ENCODE measurements around the gene AKAP13.
"Not testable (repeated sequence)": the region's sequence is repeated elsewhere in the genome, so short reads cannot be mapped to it uniquely, and the experiment has no call there.

The AKAP13 gene

DNA sequence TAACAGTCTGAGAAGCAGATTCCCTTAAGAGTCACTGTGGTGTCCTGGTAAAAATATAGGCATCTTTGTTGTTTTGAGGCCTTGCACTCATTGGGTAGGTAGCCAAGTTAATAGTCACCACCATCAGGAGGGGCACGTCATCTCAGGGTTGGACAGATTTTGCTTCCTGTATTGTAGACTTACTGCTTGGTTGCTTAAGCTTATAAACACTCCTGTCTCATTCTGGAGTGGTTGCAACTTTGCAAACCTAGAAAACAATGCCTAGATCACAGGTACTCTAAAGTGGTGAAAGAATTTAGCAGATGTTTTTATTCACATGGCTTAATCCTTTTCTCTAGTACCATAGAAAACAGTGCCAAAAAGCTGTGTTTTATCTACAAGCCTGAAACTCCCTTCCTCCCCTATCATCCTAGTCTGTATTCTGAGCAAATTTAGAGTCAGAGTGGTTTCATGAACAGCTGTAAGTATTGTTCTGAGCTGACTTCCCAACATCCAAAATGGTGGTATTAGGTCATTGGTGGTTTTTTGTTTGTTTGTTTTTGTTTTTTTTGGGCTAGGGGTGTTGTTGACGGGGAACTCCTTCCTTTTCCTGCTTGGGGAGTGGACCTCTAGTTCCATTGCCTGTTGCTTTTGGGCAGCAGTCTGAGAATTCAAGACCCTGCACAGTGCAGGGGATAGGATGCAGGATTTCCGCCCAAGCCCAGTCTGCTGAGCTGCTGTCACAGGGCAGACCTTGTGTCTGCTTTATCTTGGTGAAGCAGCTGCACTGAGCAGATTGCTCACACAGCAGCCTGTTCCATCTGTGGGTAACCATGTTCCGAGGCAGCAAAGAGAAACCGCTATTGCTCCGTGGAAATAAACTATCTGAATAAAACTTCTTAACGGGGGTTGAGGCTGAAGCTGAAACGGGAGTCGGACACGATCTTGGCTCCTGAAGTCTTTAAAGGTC is 202.0 kb downstream of the AKAP13 start:
- DNase-seq = no peak

DNA sequence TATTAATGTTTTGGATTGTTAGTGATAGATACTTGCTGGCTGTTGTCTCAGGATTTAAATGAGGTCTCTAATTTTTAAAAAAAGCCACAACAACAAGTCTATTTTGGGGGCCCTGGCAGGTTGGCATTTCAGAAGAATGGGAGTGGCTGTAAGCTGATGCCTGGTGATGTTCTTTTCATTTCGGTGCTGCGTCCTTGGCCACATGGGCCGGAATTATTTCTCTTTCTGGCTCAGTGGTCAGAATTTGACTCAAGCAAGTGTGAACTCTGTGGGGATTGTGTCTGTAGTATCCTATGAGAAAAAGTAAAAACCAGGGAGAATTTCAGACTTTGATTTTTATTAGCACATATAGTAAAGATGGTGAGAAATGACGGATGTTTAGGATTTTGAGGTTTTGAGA is 203.0 kb downstream of the AKAP13 start:
- DNase-seq = no peak

DNA sequence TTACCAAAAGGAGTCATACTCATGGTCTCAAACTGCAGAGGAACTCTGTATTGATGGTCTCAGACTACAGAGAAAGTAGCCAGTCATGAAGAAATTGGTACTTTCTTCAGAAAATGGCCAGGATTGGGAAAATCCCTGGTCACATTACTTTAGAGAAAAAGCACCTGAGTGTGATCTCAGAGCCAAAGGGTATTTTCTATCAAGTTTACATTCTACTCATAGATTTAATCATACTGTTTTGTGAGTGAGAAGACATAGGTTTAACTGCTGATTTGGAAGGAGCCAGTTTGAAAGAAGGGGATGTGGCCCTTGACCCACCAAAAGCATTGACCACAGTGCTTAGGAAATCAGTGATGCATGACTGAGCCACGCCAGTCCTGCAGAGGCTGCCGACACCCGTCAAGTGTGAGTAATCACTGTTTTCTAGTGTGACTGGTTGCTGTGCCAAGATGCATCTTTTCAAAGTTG is 203.6 kb downstream of the AKAP13 start:
- DNase-seq = no peak

DNA sequence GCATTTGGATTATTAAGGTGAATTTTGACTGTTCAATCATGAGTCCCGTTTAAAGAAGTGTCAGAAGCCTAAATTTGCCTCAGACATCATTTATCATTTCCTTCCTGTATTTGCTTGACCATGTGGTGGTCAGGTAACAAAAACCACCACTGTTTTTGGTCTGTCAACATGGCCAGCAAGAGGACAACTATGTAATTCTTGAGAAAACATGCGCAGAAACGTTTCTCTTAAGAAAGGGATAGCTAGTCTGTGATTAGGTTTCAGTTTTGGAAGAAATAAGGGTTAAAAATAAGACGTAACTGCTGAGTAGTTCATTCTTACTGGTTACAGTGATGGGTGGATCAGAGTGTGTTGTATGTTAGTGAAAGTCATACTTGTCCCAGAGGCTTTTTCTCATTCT is 204.5 kb downstream of the AKAP13 start:
- DNase-seq = no peak

DNA sequence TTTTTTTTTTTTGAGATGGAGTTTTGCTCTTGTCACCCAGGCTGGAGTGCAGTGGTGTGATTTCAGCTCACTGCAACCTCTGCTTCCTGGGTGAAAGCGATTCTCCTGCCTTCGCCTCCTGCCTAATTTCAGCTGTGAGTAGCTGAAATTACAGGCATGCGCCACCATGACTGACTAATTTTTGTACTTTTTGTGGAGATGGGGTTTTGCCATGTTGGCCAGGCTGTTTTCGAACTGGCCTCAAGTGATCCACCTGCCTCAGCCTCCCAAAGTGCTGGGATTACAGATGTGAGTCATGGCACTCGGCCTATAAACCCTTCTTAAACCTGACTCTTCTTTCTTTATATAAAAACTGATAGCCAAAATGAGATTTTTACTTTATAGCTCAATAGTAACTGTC is 205.8 kb downstream of the AKAP13 start:
- DNase-seq = not testable (repeated sequence)

DNA sequence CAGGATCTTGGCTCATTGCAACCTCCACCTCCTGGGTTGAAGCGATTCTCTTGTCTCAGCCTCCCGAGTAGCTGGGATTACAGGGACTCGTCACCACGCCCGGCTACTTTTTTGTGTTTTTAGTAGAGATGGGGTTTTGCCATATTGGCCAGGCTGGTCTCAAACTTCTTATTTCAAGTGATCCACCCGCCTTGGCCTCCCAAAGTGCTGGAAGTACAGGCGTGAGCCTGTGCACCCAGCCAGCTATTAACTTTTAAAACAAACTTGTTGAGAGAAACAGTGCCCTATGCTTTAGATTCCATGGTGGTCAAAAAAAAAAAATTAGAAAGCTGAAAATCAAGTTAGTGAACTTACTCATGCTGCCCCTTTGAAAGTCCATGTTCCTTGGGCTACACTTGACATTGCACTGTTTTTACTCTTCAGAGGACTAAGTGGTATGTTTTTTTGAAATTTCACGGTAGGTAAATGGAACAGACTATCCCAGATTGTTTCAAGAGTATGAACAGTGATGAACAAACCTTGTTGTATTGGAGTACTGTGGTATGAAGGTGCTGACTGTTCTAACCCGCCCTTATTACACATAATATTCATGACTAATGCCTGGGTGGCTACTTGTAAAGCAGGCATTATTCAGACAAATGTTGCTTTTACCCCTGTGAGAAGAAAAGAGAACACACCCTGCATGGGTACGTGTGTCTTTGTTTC is 207.5 kb downstream of the AKAP13 start:
- no peak for DNase-seq

DNA sequence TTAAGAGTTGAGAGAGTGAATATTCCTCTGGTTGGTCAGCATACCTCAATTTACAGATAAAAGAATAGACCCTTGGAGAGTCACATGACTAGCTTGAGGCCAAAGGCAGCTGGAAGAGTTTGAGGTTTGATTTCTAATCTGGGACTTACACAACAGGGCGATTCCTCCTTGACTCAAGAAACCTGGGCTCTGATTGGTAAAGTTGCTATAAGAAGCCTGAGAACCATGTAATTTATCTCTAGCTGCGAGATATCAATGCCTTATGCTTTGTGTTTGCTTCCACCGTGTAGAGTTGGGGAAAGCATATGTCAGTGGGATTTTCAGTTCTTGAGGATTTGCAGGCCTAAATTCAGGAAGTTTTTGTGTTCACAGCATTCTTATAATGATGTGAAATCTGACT is 208.3 kb downstream of the AKAP13 start:
- no peak for DNase-seq

DNA sequence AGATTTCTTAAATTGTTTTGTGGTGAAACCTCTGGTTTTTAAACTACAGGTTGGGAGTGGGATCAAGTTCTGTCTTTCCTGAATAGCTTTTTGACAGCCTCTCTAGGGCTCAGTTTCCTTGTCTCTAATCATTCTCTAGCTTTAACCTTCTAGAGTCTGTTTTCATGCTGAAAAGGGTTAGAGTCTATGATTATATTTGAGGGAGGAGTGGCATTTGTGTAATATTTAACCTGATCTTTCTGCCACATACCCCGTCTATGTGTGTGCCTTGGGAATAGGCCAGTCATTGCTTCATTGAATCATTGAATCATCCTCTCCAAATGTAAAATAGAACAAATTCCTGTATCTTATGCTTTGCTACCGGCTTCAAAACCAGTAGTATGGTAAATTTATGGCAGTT is 209.4 kb downstream of the AKAP13 start:
- no peak for DNase-seq

DNA sequence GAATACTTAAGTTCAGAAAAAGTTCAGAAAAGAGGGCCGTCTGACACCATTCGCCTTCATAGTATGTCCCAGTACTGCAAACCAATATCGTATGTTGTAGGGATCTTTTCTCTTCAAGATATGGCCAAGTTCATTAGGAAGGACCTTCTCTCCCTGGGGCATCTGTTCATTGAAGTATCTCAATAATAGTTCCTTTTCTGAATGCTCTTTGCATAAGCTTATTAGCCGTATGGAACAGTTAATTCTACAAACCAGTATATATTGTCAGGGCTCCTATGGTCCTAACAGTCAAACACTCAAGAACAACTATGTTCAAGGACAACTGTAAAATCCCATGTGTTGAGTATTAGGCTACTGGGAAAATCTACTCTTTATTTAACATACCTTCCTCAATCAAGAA is 211.2 kb downstream of the AKAP13 start:
- DNase-seq = no peak

DNA sequence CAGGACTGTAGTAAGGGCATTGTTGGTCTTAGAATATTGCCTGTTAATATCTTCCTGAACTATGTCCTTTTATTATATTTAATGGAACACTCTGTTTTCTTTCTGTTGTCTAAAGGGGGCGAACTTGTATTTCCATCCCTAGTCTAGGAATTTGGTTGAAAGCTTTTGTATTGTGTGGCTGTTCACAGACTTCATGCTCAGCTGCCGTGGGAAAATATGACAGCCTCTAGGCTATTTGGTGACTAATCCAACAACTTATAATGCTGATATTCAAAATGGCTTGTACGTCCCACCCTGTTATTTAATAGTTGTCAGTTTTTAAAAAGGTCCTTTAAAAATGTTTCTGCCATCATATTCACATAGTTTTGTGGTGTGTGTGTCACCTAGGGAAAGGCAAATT is 211.7 kb downstream of the AKAP13 start:
- no peak for DNase-seq

DNA sequence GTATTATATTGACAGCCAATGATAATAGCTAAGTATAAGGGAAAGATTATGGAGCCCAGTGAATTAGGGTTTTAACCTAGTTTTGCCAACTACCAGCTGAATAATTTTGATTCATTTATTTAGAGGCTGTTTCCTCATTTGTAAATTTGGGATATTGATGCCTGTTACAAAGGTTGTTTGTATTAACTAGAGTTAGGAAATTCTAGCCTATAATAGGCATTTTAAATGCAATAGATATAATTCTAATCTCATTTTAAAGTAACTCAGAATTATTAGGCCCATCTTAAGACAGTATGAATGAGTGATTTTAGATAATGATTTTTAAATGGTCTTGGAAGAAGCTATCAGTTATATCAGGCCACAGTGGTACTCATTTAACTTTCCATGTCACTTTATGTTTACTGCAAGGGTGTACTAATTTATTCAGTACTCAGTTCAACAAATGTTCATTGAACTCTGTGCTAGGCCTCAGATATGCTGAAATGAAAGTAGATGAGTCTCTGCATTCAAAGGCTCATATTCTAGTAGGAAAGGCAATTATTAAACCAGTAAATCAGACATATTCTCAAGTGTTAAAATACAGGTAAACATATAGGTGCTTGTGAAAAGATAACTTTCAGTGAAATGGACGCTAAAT is 213.5 kb downstream of the AKAP13 start:
- DNase-seq = no peak

DNA sequence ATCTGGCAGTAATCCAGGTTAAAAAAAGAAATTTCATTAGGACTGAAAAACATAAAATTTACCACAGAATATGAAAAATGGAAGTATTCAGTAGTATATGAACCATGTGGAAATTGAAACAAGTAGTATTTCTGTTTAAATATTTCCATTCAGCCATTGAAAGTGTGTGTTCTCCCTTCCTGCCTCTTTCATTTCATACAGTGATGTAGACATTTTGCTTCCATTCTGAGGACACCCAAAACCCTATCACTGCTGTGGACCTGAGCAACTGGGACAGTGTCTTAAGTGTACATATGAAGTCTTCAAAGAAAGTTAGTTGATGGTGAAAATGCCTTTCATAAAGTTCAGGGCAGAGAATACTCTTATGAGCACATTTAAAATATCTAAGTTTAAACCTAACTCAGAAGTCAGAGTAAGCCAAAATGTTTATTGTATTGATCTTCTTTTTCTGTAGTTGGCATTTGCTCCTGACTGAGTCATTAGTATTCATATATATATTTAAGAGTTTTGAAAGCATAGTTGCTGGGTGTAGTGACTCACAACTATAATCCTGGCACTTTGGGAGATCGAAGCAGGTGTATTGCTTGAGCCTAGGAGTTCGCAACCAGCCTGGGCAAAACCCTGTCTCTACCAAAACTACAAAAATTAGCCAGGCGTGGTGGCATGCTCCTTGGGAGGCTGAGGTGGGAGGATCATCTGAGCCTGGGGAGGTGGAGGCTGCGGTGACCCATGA is 215.6 kb downstream of the AKAP13 start:
- no peak for DNase-seq

DNA sequence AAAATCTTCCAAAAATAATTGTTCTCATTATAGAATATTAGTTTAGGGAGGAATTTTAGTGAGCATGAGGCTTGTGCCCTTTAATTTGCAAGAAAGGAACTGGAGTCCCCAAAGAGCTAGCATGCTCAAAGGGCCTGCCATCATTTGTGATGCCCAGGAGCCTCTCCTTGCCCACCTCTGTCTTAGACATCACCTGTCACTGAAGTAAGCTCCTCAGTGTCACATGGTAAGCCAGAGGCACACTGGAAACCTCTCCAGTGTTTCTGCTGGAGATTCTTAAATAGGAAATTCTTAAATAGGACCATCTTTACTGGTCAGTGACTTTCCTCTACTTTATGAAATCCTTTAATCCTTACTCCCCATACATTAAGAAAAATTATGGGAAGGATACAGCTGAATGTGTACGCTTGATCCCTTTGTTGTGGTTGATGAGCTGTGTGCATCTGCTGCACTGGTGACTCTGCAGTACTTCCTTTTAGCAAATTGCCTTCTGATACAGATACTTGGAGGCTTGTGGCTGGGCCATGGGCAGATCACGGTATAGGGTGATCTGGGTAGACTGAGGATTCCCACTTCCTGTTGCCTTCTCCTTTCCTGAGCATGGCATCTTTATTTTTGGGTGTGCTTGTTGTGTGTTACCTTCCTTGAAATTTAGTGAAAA is 216.9 kb downstream of the AKAP13 start:
- DNase-seq = no peak

DNA sequence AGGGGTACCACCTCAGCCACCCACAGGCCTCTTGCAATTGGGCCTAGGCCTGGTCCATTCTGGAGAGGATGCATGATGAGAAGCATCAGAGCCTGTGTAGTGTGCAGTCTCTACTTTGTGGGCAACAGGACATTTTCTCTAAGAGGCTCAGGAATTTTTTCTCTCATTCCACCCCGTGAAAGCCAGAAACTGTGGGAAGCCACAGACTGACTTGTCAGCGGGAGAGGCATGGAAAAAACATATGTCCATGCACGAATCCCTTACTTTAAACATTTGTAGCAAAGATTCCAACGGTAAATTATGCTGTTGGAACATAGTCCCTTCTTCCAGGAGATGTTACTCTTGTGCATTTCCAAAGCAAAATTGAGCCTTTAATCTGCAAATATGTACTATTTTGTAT is 217.8 kb downstream of the AKAP13 start:
- no peak for DNase-seq

DNA sequence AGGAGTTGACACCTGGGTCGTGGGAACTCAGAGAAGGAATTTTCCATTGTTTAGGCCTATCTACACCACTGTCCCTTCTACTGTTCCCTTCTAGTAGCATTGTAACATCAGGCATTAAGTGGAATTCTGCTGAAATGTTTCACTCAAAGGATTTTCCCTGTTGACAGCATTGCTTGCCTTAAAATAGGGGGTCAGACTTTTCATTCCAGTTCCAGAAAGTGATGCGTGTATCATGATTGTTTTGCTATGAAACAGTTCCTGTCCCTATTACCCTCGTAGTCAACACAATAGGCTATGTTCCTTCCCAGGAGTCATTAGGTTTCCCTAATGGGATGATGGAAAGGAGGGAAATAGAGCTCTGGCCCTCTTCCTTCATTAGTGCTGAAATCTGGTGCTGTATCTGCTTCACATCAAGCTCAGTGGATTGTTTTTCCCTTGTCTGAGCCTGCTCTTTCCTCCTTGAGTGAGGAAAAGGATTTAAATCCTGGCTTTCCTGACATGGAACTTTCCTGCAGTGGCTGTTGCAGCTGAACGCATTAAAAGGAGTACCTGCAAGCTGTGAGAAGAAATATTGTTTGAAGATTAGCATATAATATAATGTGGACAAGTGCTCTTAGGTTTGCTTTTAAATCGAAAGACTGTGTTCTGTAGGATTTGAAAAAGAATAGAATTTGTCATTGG is 218.5 kb downstream of the AKAP13 start:
- no peak for DNase-seq

DNA sequence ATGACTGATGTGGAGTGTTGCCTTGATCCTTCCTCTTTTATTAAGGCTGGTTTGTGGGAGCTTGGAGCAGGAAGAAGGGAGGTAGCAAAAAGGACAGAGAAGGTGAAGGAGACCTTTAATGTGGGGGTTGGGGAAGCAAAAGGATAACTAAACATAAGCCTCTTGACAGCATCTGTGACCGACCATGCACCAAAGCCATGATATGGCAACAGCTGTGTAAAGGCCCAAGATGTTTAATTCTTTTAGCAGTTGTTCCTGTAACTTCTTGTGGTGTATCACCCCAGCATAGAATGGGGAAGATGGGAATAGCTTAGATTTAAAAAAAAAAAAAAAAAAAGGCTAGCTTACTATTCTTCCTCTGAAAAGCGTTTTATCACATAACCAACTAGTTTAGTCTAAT is 219.6 kb downstream of the AKAP13 start:
- DNase-seq = no peak

DNA sequence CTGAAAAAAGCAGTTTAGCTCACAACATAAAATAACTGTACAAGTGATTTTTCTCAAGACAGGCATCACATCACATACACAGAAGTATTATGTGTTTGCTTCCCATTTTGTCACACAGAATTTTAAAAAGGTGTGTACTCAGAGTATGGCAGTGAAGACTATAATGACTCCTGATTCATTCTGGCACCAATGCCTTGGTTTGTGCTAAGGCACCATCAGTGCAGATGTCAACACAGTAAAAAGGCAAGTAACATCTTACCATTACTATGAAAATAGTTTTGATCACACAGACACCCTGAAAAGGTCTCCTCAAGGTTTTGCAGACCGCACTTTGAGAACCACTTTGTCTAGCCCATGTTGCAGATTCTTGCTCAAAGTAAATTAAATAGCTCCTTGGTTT is 222.8 kb downstream of the AKAP13 start:
- no peak for DNase-seq

DNA sequence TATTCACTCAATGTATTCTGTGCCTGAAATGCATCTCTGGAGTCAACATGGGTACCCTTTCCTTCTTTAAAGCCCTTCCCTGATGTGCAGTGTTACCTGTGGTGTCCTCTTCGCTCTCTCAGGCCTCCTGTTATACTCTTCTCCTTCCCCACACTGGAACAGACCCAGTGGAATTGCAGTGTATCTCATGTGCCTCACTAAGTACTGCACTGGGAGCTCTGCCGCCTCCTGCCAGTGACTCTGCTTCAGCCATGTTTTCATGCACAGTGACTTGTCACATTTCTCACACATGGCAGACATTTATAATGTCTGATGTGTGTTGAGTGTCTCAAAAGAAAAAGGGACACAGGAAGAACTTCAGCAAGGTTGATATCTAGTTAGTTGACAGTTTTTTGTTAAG is 223.3 kb downstream of the AKAP13 start:
- no peak for DNase-seq

DNA sequence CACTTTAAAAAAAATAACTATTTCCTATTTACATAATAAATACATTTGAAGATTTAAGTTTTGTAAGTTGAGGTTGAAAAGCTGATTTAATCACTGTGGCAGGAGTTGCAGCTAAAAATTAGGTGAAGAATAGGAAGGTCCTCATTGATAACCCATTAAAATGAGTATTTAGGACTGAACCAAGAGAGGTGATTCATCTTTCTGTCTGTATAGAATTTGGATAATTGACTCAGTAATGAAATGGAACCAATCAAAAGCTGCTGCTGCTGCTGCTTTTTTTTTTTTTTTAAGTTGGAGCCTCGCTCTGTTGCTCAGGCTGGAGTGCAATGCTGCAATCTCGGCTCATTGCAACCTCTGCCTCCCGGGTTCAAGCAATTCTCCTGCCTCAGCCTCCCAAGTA is 223.8 kb downstream of the AKAP13 start:
- no peak for DNase-seq

DNA sequence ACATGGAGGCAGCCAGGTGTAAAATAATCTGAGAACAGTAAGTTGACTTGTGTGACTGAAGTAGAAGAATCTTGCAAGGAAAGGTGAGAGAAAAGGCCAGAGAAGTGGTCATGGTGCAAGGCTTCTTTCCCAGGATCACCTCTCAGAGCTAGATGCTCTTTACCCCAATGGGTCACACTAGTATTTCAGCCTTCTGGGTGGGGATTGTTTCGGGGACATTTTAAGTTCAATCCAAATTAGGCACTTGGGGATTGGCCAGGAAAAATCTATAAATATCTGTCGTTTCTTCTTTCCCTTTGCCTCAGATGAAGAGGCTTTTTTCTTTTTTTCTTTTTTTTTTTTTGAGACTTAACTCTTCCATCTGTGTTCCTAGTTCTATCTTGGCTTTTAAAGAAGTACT is 226.3 kb downstream of the AKAP13 start:
- DNase-seq = no peak

DNA sequence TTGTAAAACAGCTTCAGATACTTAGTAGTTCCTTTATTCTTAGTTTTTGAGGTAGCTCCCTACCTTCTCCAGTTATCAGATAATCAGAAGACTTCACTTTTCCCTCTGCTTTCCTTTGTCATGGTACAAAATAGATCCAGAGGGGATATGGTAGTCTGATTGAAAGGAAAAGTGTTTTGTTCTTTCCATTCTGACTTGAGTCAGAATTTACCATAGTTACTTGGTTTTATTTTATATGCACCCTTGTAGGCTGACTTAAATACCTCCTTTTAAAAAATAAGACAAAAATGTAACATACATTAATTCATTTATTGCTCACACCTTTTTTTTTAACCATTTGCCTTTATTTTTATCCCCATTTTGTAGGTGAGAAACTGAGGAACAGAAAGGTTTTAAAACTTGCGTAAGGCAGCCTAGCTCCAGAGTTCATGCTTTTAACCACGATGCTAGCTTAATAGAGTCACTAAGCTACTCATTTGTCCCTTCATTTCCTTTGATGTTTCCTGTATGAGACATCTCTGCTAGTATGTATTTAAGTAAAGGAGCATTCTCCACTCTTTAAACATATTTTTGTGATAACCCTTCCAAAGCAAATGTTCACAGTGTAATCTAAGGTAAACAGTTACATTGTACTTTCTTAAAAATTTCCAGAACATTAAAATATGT is 226.9 kb downstream of the AKAP13 start:
- no peak for DNase-seq

Data from SIG-M5 (cell line).